Keratinocyte (primary cell): Measurements from ENCODE around the gene HOXA7. TPM values are rescaled to one million over a fixed set of nuclear protein-coding genes. Genes with fewer than 3 reads are reported as not detected.

Experiments used
- DNase-seq: peaks from one replicate; pipeline ENCODE4 v3.0.0-alpha.2; 2011; ENCODE audit warnings: low read depth, missing footprints, low spot score
- FAIRE-seq: peaks from 2 replicates; lab custom pipeline; 2011; peaks lifted over from hg19 to GRCh38; lab: Jason Lieb, UNC
- H2AFZ ChIP-seq: 2 replicates; pipeline ENCODE4 v1.6.0; 2012; ENCODE audit warnings: low read length, control low read depth, inconsistent platforms; ENCODE audit not compliant: control insufficient read depth
- H3K27ac ChIP-seq: 2 replicates; pipeline ENCODE4 v1.5.1; 2011; ENCODE audit warnings: low read length; ENCODE audit not compliant: control insufficient read depth, insufficient read depth
- H3K27me3 ChIP-seq: 3 replicates; pipeline ENCODE4 v1.6.0; 2011; ENCODE audit warnings: low read length; ENCODE audit not compliant: control insufficient read depth, insufficient read depth; ENCODE audit errors: extremely low read depth
- H3K36me3 ChIP-seq, 2 experiments: 2 replicates in 1 of 2; 3 replicates in 1 of 2; pipeline ENCODE4 v1.5.1; 2011; ENCODE audit warnings: low read length in 2 of 2, mild to moderate bottlenecking in 1 of 2; ENCODE audit not compliant: control insufficient read depth in 2 of 2, insufficient read depth in 2 of 2; ENCODE audit errors: extremely low read depth in 1 of 2
- H3K4me1 ChIP-seq: 3 replicates; pipeline ENCODE4 v1.5.1; 2011; ENCODE audit warnings: low read length; ENCODE audit not compliant: control insufficient read depth, insufficient read depth; ENCODE audit errors: extremely low read depth
- H3K4me2 ChIP-seq: 3 replicates; pipeline ENCODE4 v1.6.0; 2011; ENCODE audit warnings: low read depth, low read length; ENCODE audit not compliant: control insufficient read depth, insufficient read depth; ENCODE audit errors: extremely low read depth
- H3K4me3 ChIP-seq, 3 experiments: fragments of 200-600 bp in 1 of 3; sonication (generic) in 1 of 3; 2 replicates in 2 of 3; 3 replicates in 1 of 3; pipeline ENCODE4 v1.5.1; 2011 to 2016; ENCODE audit warnings: low read length in 3 of 3, mild to moderate bottlenecking in 3 of 3, control low read depth in 2 of 3, inconsistent platforms in 1 of 3, low read depth in 1 of 3, mixed read lengths in 1 of 3, mixed run types in 1 of 3, moderate library complexity in 1 of 3; ENCODE audit not compliant: control insufficient read depth in 2 of 3, insufficient read depth in 2 of 3; ENCODE audit errors: extremely low read depth in 1 of 3
- H3K79me2 ChIP-seq: 2 replicates; pipeline ENCODE4 v1.6.0; 2012; ENCODE audit warnings: low read length; ENCODE audit not compliant: control insufficient read depth, insufficient read depth
- H3K9ac ChIP-seq: 3 replicates; pipeline ENCODE4 v1.6.0; 2011; ENCODE audit warnings: low read length; ENCODE audit not compliant: control insufficient read depth, insufficient read depth; ENCODE audit errors: extremely low read depth
- H3K9me1 ChIP-seq: 3 replicates; pipeline ENCODE4 v1.6.0; 2011; ENCODE audit warnings: low read length; ENCODE audit not compliant: control insufficient read depth, insufficient read depth; ENCODE audit errors: extremely low read depth
- H3K9me3 ChIP-seq: 2 replicates; pipeline ENCODE4 v1.5.1; 2012; ENCODE audit warnings: low read depth, low read length; ENCODE audit not compliant: control insufficient read depth
- H4K20me1 ChIP-seq: 3 replicates; pipeline ENCODE4 v1.6.0; 2011; ENCODE audit warnings: low read length; ENCODE audit not compliant: control insufficient read depth, insufficient read depth; ENCODE audit errors: extremely low read depth
- CTCF ChIP-seq, 3 experiments: IDR thresholded peaks in 1 of 3; conservative IDR thresholded peaks in 1 of 3; optimal IDR thresholded peaks in 1 of 3; 2 replicates in 2 of 3; 3 replicates in 1 of 3; pipeline versions ENCODE3 to v1.5.1; 2011; ENCODE audit warnings: low read length in 3 of 3, mild to moderate bottlenecking in 3 of 3, moderate library complexity in 2 of 3, control low read depth in 1 of 3, inconsistent platforms in 1 of 3; ENCODE audit not compliant: insufficient read depth in 2 of 3; ENCODE audit errors: extremely low read depth in 1 of 3
- EZH2 ChIP-seq: IDR thresholded peaks from one replicate; pipeline ENCODE4 v1.6.1; 2012; ENCODE audit warnings: inconsistent platforms, mild to moderate bottlenecking, low read length, moderate library complexity
- dilution Hi-C: fragments of 300-500 bp; cut with MboI; formaldehyde crosslinking; loops from one replicate; pipeline ENCODE4 v1.7.0; 2020; ENCODE audit warnings: low sequenced_read_pairs; ENCODE audit not compliant: extremely low pct_ligation_motif_present
- polyA plus RNA-seq, 5 experiments: library from polyadenylated mRNA; depleted of rRNA in 3 of 5; stranded (reverse) in 3 of 5; stranded (forward) in 1 of 5; unstranded in 1 of 5; fragments of >200 nt; gene quantifications; 1 replicate in 1 of 5; 2 replicates in 3 of 5; 3 replicates in 1 of 5; pipeline versions ENCODE4 v1.2.1 to v1.2.3, GENCODE V29; 2011 to 2012; ENCODE audit warnings: missing spikeins in 2 of 5, low read depth in 1 of 5, low replicate concordance in 1 of 5

Gene HOXA7
- polyA plus RNA-seq, 1 donor (not counting 4 experiments of a cell fraction or from before 2014, with no cell fraction given), result 8.1 TPM

DNA sequence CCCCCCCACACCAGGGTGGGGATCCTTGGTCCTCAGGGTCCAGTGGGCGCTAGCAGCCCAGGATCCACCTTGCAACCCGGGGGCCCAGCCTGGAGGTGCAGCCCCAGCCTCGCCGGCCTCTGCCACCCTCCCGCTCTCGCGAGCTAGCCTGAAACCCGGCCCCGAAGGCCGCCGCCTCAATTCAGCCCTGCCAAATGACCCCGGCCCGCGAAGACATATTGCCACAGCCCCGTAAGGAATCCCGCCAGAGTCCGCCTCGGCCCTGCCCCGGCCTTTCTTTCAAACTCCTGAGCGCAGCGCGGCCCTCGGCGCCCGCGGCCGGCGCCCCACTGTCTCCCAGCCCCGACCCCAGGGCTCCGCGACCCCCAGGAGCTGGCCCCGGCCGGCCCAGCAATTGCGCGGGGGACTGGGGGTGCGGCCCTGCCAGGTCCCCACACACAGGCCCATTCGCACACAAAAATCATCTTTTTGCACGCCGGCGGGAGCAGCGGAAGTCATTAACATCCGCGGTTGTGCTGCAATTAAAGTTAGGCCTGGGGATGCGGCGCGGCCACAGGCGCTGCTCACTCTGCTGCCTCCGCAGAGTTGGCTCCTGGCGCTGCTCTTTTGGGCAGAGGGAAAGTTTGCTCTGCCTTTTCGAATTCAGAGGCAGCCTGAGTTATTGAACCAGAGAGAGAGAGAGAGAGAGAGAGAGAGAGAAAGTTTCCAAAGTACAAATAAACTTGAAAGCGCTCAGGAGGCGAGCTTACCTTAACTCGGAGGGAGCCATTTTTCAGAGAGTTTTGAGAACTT, 16.9 kb downstream of the HOXA7 start:
- DNase-seq, result no peak
- Histone ChIP-seq H3K4me2 (peak overlapping the region; percentile 92), H4K20me1 (no peaks in the 10 kb centered on the region), H3K79me2 (peaks cover 46% of the 10 kb centered on the region), H3K27ac (peak overlapping the region; percentile 92), H3K9ac (peak overlapping the region; percentile 93), H3K4me3 (peak overlapping the region in 2 of 3 experiments; percentile 57 to 93), H3K9me1 (no peaks in the 10 kb centered on the region), H3K27me3 (no peaks in the 10 kb centered on the region), H2AFZ (peak overlapping the region; percentile 49), H3K36me3 (peaks cover 2 to 4% of the 10 kb centered on the region in 2 experiments), H3K9me3 (no peaks in the 10 kb centered on the region), H3K4me1 (peaks cover 43% of the 10 kb centered on the region)
- TF ChIP-seq CTCF (optimal IDR thresholded peaks at IDR 0.05 in 1 of 3, IDR thresholded peaks at IDR 0.05 in 1 of 3, conservative IDR thresholded peaks at IDR 0.05 in 1 of 3; ENCODE audit: extremely low read depth in 1 of 3, insufficient read depth in 2 of 3, low read length in 3 of 3) (no peak), EZH2 (no peak)
- dilution Hi-C loops, result no loop called here
- FAIRE-seq, result no peak

DNA sequence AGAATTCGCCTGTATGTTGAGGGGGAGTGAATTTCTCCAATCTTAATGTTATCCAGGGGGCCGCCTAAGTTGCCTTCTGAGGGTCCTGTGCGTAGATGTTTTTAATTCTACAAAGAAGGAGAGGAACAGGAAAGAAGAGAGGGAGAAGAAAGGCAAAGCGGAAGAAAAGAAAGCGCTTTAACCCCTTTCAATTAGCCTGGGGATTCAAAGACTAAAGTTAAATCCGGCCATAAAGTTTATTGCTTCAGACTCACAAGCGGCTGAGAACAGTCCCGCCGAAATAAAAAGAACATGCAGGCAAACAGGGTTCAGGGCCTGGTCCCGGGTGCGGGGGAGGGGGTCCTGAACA, 17.5 kb downstream of the HOXA7 start:
- Histone ChIP-seq H3K4me3 (peak overlapping the region in 2 of 3 experiments; percentile 57 to 93), H3K27me3 (no peaks in the 10 kb centered on the region), H3K4me1 (peaks cover 46% of the 10 kb centered on the region), H3K9ac (peak overlapping the region; percentile 93), H4K20me1 (no peaks in the 10 kb centered on the region), H3K79me2 (peaks cover 40% of the 10 kb centered on the region), H3K36me3 (peaks cover 0 to 4% of the 10 kb centered on the region in 2 experiments), H3K9me1 (no peaks in the 10 kb centered on the region), H3K9me3 (no peaks in the 10 kb centered on the region), H3K27ac (peak overlapping the region; percentile 92), H3K4me2 (peak overlapping the region; percentile 92), H2AFZ (no peak overlapping the region)
- no peak for TF ChIP-seq CTCF (optimal IDR thresholded peaks at IDR 0.05 in 1 of 3, IDR thresholded peaks at IDR 0.05 in 1 of 3, conservative IDR thresholded peaks at IDR 0.05 in 1 of 3; ENCODE audit: extremely low read depth in 1 of 3, insufficient read depth in 2 of 3, low read length in 3 of 3)
- TF ChIP-seq EZH2, result no peak
- no peak for DNase-seq
- dilution Hi-C loops, result no loop called here
- FAIRE-seq, result no peak
